K562 (cell line): ENCODE measurements around the gene TTC24. TPM values are rescaled to one million over a fixed set of nuclear protein-coding genes. Genes with fewer than 3 reads are reported as not detected.
A peak's percentile ranks its signal among the peaks of the same experiment; 100 is the strongest.

ENCODE experiments used
- ARHGAP35 ChIP-seq: fragments of 450-650 bp; IDR thresholded peaks from 2 replicates; pipeline ENCODE4 v1.6.1; 2018; ENCODE audit not compliant: partially characterized antibody
- BHLHE40 ChIP-seq: IDR thresholded peaks from 2 replicates; pipeline ENCODE4 v1.6.1; 2011; ENCODE audit warnings: low read length, improper control_type of control experiment
- CREBBP ChIP-seq: IDR thresholded peaks from one replicate; pipeline ENCODE4 v1.6.1; 2012; ENCODE audit warnings: low read depth, mild to moderate bottlenecking, control low read depth, inconsistent platforms, low read length
- EHMT2 ChIP-seq: fragments of 450-650 bp; IDR thresholded peaks from 2 replicates; pipeline ENCODE4 v1.6.1; 2018; ENCODE audit warnings: antibody characterized with exemption
- EZH2 ChIP-seq: IDR thresholded peaks from 2 replicates; pipeline ENCODE4 v1.6.1; 2012; ENCODE audit warnings: low read depth, mild to moderate bottlenecking, inconsistent platforms, low read length, borderline replicate concordance
- FOXM1 ChIP-seq, 2 experiments: fragments of 450-650 bp in 1 of 2; sonication (generic) in 1 of 2; formaldehyde crosslinking in 1 of 2; IDR thresholded peaks; 2 replicates each; pipeline versions ENCODE4 v1.6.1 to v1.9.0; 2017 to 2022; ENCODE audit warnings: low read depth in 2 of 2, mild to moderate bottlenecking in 2 of 2, missing genetic modification reagents in 1 of 2, moderate library complexity in 1 of 2
- HNRNPH1 ChIP-seq: fragments of 200-400 bp; formaldehyde crosslinking; optimal IDR thresholded peaks from 2 replicates; pipeline ENCODE3; 2017; ENCODE audit warnings: low read depth, mild to moderate bottlenecking, low read length, moderate library complexity
- NFRKB ChIP-seq: fragments of 450-650 bp; IDR thresholded peaks from 2 replicates; pipeline ENCODE4 v1.6.1; 2016; ENCODE audit warnings: low read depth
- PURB ChIP-seq: sonication (generic); formaldehyde crosslinking; IDR thresholded peaks from 2 replicates; pipeline ENCODE4 v1.9.0; 2021; ENCODE audit warnings: low read depth, mild to moderate bottlenecking, missing genetic modification reagents
- RB1 ChIP-seq: fragments of 450-650 bp; IDR thresholded peaks from 2 replicates; pipeline ENCODE4 v1.6.1; 2017; ENCODE audit warnings: low read depth, mild to moderate bottlenecking
- RBBP5 ChIP-seq: fragments of 200-600 bp; sonication (generic); IDR thresholded peaks from 2 replicates; pipeline ENCODE4 v1.6.1; 2012; ENCODE audit warnings: borderline replicate concordance, mild to moderate bottlenecking, low read length, control low read depth, inconsistent platforms; ENCODE audit not compliant: insufficient read depth, poor library complexity, severe bottlenecking
- RNF2 ChIP-seq: sonication (generic); IDR thresholded peaks from 2 replicates; pipeline ENCODE4 v1.6.1; 2016
- SMAD2 ChIP-seq: fragments of 150-350 bp; IDR thresholded peaks from 2 replicates; pipeline ENCODE4 v1.6.1; 2014; ENCODE audit warnings: low read depth, mild to moderate bottlenecking, low read length
- SUPT5H ChIP-seq: fragments of 450-650 bp; IDR thresholded peaks from 2 replicates; pipeline ENCODE4 v1.6.1; 2016
- THRA ChIP-seq: fragments of 450-650 bp; IDR thresholded peaks from 2 replicates; pipeline ENCODE4 v1.6.1; 2017; ENCODE audit warnings: mild to moderate bottlenecking, moderate library complexity
- ZNF274 ChIP-seq: IDR thresholded peaks from 2 replicates; pipeline ENCODE4 v1.6.1; 2011; ENCODE audit warnings: low read depth, mild to moderate bottlenecking, low read length, moderate library complexity, borderline replicate concordance
- ZNF41 ChIP-seq: fragments of 250-450 bp; sonication (Bioruptor Pico); conservative IDR thresholded peaks from 2 replicates; pipeline ENCODE4 v1.4.0; 2020; ENCODE audit warnings: mild to moderate bottlenecking
- ZNF592 ChIP-seq: fragments of 450-650 bp; IDR thresholded peaks from 2 replicates; pipeline ENCODE4 v1.6.1; 2017; ENCODE audit warnings: antibody characterized with exemption, mild to moderate bottlenecking
- ZNF75A ChIP-seq: fragments of 450-650 bp; formaldehyde crosslinking; IDR thresholded peaks from 2 replicates; pipeline ENCODE4 v1.4.0; 2020; ENCODE audit warnings: mild to moderate bottlenecking
- ZZZ3 ChIP-seq: fragments of 450-650 bp; IDR thresholded peaks from 2 replicates; pipeline ENCODE4 v1.6.1; 2016; ENCODE audit warnings: antibody characterized with exemption, mild to moderate bottlenecking, moderate library complexity
- polyA plus RNA-seq, 8 experiments: library from polyadenylated mRNA; depleted of rRNA in 4 of 8; stranded (reverse) in 5 of 8; unstranded in 3 of 8; fragments of >200 nt; fragmentation: Nextera tagmentation in 2 of 8; fragmentation: Illumina TruSeq in 1 of 8; extraction: Ambion mirVana in 2 of 8; extraction: Trizol in 1 of 8; gene quantifications; 2 replicates each; pipeline versions ENCODE4 v1.2.1 to v1.2.3, GENCODE V29; 2011 to 2014; ENCODE audit warnings: inconsistent platforms in 1 of 8, missing spikeins in 1 of 8
- total RNA-seq, 7 experiments: library from RNA; depleted of rRNA in 6 of 7; stranded (reverse); fragments of >200 nt in 6 of 7; fragmentation: Illumina TruSeq in 2 of 7; extraction: Trizol in 2 of 7; gene quantifications; 2 replicates each; pipeline versions ENCODE4 v1.2.1 to v1.2.3, GENCODE V29; 2011 to 2021; ENCODE audit warnings: low replicate concordance in 1 of 7

Gene TTC24
- total and polyA plus RNA-seq, 9 of the 15 experiments (the other 6 are each of a cell fraction or from before 2014, with no cell fraction given), result not detected

DNA sequence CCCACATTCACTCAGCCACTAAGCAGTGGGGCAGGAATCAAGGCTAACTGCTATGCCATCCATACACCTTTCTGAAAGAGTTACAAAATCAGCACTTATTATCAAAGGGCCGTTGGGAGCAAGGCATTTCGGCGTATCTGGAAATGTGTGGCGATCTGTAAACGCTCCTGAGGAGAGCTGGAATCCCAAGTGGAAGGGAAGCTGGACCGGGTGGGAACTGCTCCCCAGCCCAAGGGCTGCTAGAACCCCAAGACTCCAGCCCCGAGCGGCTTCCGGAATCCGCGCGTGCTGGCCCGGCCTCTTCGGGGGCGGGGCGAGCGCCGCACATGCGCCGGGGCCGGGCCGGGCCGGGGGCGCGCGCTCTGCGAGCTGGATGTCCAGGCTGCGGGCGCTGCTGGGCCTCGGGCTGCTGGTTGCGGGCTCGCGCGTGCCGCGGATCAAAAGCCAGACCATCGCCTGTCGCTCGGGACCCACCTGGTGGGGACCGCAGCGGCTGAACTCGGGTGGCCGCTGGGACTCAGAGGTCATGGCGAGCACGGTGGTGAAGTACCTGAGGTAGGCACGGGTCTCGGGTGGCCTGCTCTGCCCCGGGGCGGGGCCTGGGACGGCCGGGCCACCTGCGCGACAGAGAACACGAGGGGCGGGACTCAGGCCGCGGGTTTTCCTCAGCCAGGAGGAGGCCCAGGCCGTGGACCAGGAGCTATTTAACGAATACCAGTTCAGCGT, 12.1 kb downstream of the TTC24 start, which contains the start of gene NAXE (continued):
- TF ChIP-seq RBBP5 (peak; percentile 76), SMAD2 (no peak), NFRKB (no peak), ZNF41 (CRISPR knock-in tag) (no peak), EHMT2 (no peak), RNF2 (no peak), ZNF75A (CRISPR knock-in tag) (no peak), HNRNPH1 (no peak), BHLHE40 (peak; percentile 60), THRA (no peak), SUPT5H (peak; percentile 87), ARHGAP35 (no peak), ZNF274 (no peak), PURB (CRISPR knock-in tag) (no peak), EZH2 (no peak), CREBBP (no peak), ZZZ3 (no peak), FOXM1 (IDR thresholded peaks at IDR 0.05; ENCODE audit: low read depth) (no peak), FOXM1 (CRISPR knock-in tag; IDR thresholded peaks at IDR 0.05; ENCODE audit: low read depth) (no peak), RB1 (peak; percentile 70), ZNF592 (0 out of 2 replicates have a peak, but pooled peaks have one; percentile 17)
